ENCODE results near the gene TNS4.

The TNS4 gene

GRCh38 chr17:40498281-40499084, 2.9 kb downstream of the TNS4 start:
- in situ Hi-C loops (cut with MboI; ENCODE audit: low sequenced_read_pairs) = no loop called here

GRCh38 chr17:40497695-40498094, 3.7 kb downstream of the TNS4 start:
- in situ Hi-C loops (cut with MboI; ENCODE audit: low sequenced_read_pairs) = no loop called here

GRCh38 chr17:40496634-40497420, 4.6 kb downstream of the TNS4 start:
- in situ Hi-C loops (cut with MboI; ENCODE audit: low sequenced_read_pairs) = no loop called here

GRCh38 chr17:40496170-40496569, 5.3 kb downstream of the TNS4 start:
- in situ Hi-C loops (cut with MboI; ENCODE audit: low sequenced_read_pairs) = no loop called here

GRCh38 chr17:40495140-40495539, 6.3 kb downstream of the TNS4 start:
- in situ Hi-C loops (cut with MboI; ENCODE audit: low sequenced_read_pairs) = no loop called here

- in situ Hi-C loops (cut with MboI; ENCODE audit: low sequenced_read_pairs) = no loop called here
Observed at GRCh38 chr17:40493697-40494096, 7.7 kb downstream of the TNS4 start.

- in situ Hi-C loops (cut with MboI; ENCODE audit: low sequenced_read_pairs) = no loop called here
Observed at GRCh38 chr17:40491486-40491885, 9.9 kb downstream of the TNS4 start.

GRCh38 chr17:40490982-40491381, 10.4 kb downstream of the TNS4 start:
- in situ Hi-C loops (cut with MboI; ENCODE audit: low sequenced_read_pairs) = no loop called here

- in situ Hi-C loops (cut with MboI; ENCODE audit: low sequenced_read_pairs) = no loop called here
Observed at GRCh38 chr17:40490289-40490853, 11.1 kb downstream of the TNS4 start.

GRCh38 chr17:40487371-40488020, 13.9 kb downstream of the TNS4 start:
- in situ Hi-C loops (cut with MboI; ENCODE audit: low sequenced_read_pairs) = no loop called here

GRCh38 chr17:40486522-40487370, 14.7 kb downstream of the TNS4 start:
- in situ Hi-C loops (cut with MboI; ENCODE audit: low sequenced_read_pairs) = no loop called here

GRCh38 chr17:40485851-40486521, 15.4 kb downstream of the TNS4 start:
- in situ Hi-C loops (cut with MboI; ENCODE audit: low sequenced_read_pairs) = no loop called here

- in situ Hi-C loops (cut with MboI; ENCODE audit: low sequenced_read_pairs) = no loop called here
Observed at GRCh38 chr17:40484973-40485530, 16.4 kb downstream of the TNS4 start.

- in situ Hi-C loops (cut with MboI; ENCODE audit: low sequenced_read_pairs) = no loop called here
Observed at GRCh38 chr17:40484285-40484972, 17.0 kb downstream of the TNS4 start.

- in situ Hi-C loops (cut with MboI; ENCODE audit: low sequenced_read_pairs) = no loop called here
Observed at GRCh38 chr17:40483679-40484078, 17.7 kb downstream of the TNS4 start.

- in situ Hi-C loops (cut with MboI; ENCODE audit: low sequenced_read_pairs) = no loop called here
Observed at GRCh38 chr17:40482722-40483121, 18.7 kb downstream of the TNS4 start.

- in situ Hi-C loops (cut with MboI; ENCODE audit: low sequenced_read_pairs) = no loop called here
Observed at GRCh38 chr17:40481106-40481505, 20.3 kb downstream of the TNS4 start.

GRCh38 chr17:40480501-40481003, 20.9 kb downstream of the TNS4 start:
- in situ Hi-C loops (cut with MboI; ENCODE audit: low sequenced_read_pairs) = no loop called here
